H9 (cell line): ENCODE results near the gene C3orf49. TPM values are rescaled to one million over a fixed set of nuclear protein-coding genes. Genes with fewer than 3 reads are reported as not detected.

Experiments
- DNase-seq: peaks from one replicate; pipeline ENCODE4 v3.0.0-alpha.2; 2017
- H2AFZ ChIP-seq: one replicate; pipeline ENCODE4 v1.6.1; 2013; ENCODE audit warnings: mild to moderate bottlenecking, low read length, control low read depth, moderate library complexity
- H2AK5ac ChIP-seq: 2 replicates; pipeline ENCODE4 v1.6.1; 2013; ENCODE audit warnings: low read length, control low read depth, mixed read lengths; ENCODE audit not compliant: insufficient read length
- H2BK120ac ChIP-seq: one replicate; pipeline ENCODE4 v1.6.1; 2013; ENCODE audit warnings: low read depth, mild to moderate bottlenecking, low read length, control low read depth, inconsistent platforms; ENCODE audit not compliant: poor library complexity, severe bottlenecking
- H2BK12ac ChIP-seq: 2 replicates; pipeline ENCODE4 v1.6.1; 2013; ENCODE audit warnings: low read length, control low read depth, mixed read lengths, low read depth; ENCODE audit not compliant: insufficient read length
- H2BK15ac ChIP-seq: 2 replicates; pipeline ENCODE4 v1.6.1; 2013; ENCODE audit warnings: low read depth, low read length, control low read depth
- H2BK20ac ChIP-seq: one replicate; pipeline ENCODE4 v1.6.1; 2013; ENCODE audit warnings: low read depth, mild to moderate bottlenecking, low read length, control low read depth, inconsistent platforms; ENCODE audit not compliant: poor library complexity, severe bottlenecking
- H2BK5ac ChIP-seq: 2 replicates; pipeline ENCODE4 v1.6.1; 2013; ENCODE audit warnings: low read length, control low read depth, mixed read lengths; ENCODE audit not compliant: insufficient read length
- H3K14ac ChIP-seq: 2 replicates; pipeline ENCODE4 v1.6.1; 2013; ENCODE audit warnings: low read length, control low read depth; ENCODE audit not compliant: insufficient read depth
- H3K18ac ChIP-seq: 2 replicates; pipeline ENCODE4 v1.6.1; 2013; ENCODE audit warnings: low read depth, mild to moderate bottlenecking, mixed read lengths, low read length, control low read depth; ENCODE audit not compliant: insufficient read length
- H3K23ac ChIP-seq: 2 replicates; pipeline ENCODE4 v1.6.1; 2013; ENCODE audit warnings: low read length, control low read depth, mixed read lengths, low read depth; ENCODE audit not compliant: insufficient read length
- H3K23me2 ChIP-seq: 2 replicates; pipeline ENCODE4 v1.6.1; 2013; ENCODE audit warnings: low read depth, mild to moderate bottlenecking, mixed read lengths, low read length, control low read depth; ENCODE audit not compliant: insufficient read length, poor library complexity, severe bottlenecking
- H3K27ac ChIP-seq: 2 replicates; pipeline ENCODE4 v1.5.1; 2013; ENCODE audit warnings: low read length, control low read depth, mixed read lengths, low read depth; ENCODE audit not compliant: insufficient read length
- H3K27me3 ChIP-seq: 2 replicates; pipeline ENCODE4 v1.6.1; 2013; ENCODE audit warnings: low read length, control low read depth, inconsistent platforms; ENCODE audit not compliant: insufficient read depth
- H3K4ac ChIP-seq: 2 replicates; pipeline ENCODE4 v1.6.1; 2013; ENCODE audit warnings: low read depth, mild to moderate bottlenecking, control low read depth, inconsistent platforms, low read length, moderate library complexity
- H3K4me1 ChIP-seq: 2 replicates; pipeline ENCODE4 v1.6.1; 2013; ENCODE audit warnings: low read length, control low read depth, inconsistent platforms; ENCODE audit not compliant: insufficient read depth
- H3K4me2 ChIP-seq: 2 replicates; pipeline ENCODE4 v1.6.1; 2013; ENCODE audit warnings: low read length, control low read depth, mixed read lengths; ENCODE audit not compliant: insufficient read length, insufficient read depth
- H3K56ac ChIP-seq: 2 replicates; pipeline ENCODE4 v1.6.1; 2013; ENCODE audit warnings: low read depth, mild to moderate bottlenecking, mixed read lengths, low read length, control low read depth; ENCODE audit not compliant: insufficient read length
- H3K79me1 ChIP-seq: 2 replicates; pipeline ENCODE4 v1.6.1; 2013; ENCODE audit warnings: low read depth, mild to moderate bottlenecking, moderate library complexity, low read length, control low read depth, inconsistent platforms; ENCODE audit not compliant: insufficient read depth, poor library complexity, severe bottlenecking
- H3K79me2 ChIP-seq: 2 replicates; pipeline ENCODE4 v1.6.1; 2013; ENCODE audit warnings: low read length, control low read depth, inconsistent platforms; ENCODE audit not compliant: insufficient read depth
- H3K9ac ChIP-seq: 2 replicates; pipeline ENCODE4 v1.6.1; 2013; ENCODE audit warnings: low read length, control low read depth, mixed read lengths; ENCODE audit not compliant: insufficient read length; ENCODE audit errors: extremely low read depth
- H3K9me3 ChIP-seq: one replicate; pipeline ENCODE4 v1.6.1; 2013; ENCODE audit warnings: low read depth, low read length, inconsistent platforms; ENCODE audit not compliant: control insufficient read depth
- H3T11ph ChIP-seq: one replicate; pipeline ENCODE4 v1.6.1; 2013; ENCODE audit warnings: mild to moderate bottlenecking, low read length, control low read depth, inconsistent platforms
- H4K20me1 ChIP-seq: one replicate; pipeline ENCODE4 v1.6.1; 2013; ENCODE audit not compliant: control insufficient read depth, insufficient read length, insufficient read depth
- H4K5ac ChIP-seq: 2 replicates; pipeline ENCODE4 v1.6.1; 2013; ENCODE audit warnings: low read depth, mild to moderate bottlenecking, mixed read lengths, low read length, control low read depth; ENCODE audit not compliant: insufficient read length
- H4K8ac ChIP-seq: replicated peaks from 2 replicates; pipeline ENCODE4 v1.6.1; 2013; ENCODE audit warnings: low read length, control low read depth, mixed read lengths, low read depth; ENCODE audit not compliant: insufficient read length
- H4K91ac ChIP-seq: 2 replicates; pipeline ENCODE4 v1.6.1; 2013; ENCODE audit warnings: low read depth, mild to moderate bottlenecking, moderate library complexity, mixed read lengths, low read length, control low read depth; ENCODE audit not compliant: insufficient read length
- H3K27ac Mint-ChIP-seq, 3 experiments: 2 replicates in 2 of 3; 3 replicates in 1 of 3; pipeline ENCODE4 v1.8.0; 2020 to 2021; ENCODE audit warnings: mixed read lengths in 3 of 3, mild to moderate bottlenecking in 1 of 3, moderate library complexity in 1 of 3
- H3K27me3 Mint-ChIP-seq: 2 replicates; pipeline ENCODE4 v1.8.0; 2021; ENCODE audit warnings: low read depth, mild to moderate bottlenecking, moderate library complexity, mixed read lengths
- H3K36me3 Mint-ChIP-seq, 3 experiments: 2 replicates in 2 of 3; 3 replicates in 1 of 3; pipeline ENCODE4 v1.8.0; 2020 to 2021; ENCODE audit warnings: low read depth in 3 of 3, mixed read lengths in 3 of 3; ENCODE audit not compliant: insufficient read depth in 1 of 3
- H3K4me1 Mint-ChIP-seq, 2 experiments: 2 replicates each; pipeline ENCODE4 v1.8.0; 2020; ENCODE audit warnings: mixed read lengths in 2 of 2
- H3K4me3 Mint-ChIP-seq, 2 experiments: 2 replicates in 1 of 2; 3 replicates in 1 of 2; pipeline ENCODE4 v1.8.0; 2020 to 2021; ENCODE audit warnings: mild to moderate bottlenecking in 2 of 2, mixed read lengths in 2 of 2, moderate library complexity in 1 of 2
- H3K9me3 Mint-ChIP-seq, 2 experiments: 2 replicates in 1 of 2; 3 replicates in 1 of 2; pipeline ENCODE4 v1.8.0; 2020; ENCODE audit warnings: mild to moderate bottlenecking in 2 of 2, mixed read lengths in 2 of 2, moderate library complexity in 1 of 2
- CTCF ChIP-seq: fragments of 200-600 bp; sonication (generic); conservative IDR thresholded peaks from 3 replicates; pipeline ENCODE4 v1.8.0; 2021; ENCODE audit warnings: antibody characterized with exemption, mild to moderate bottlenecking
- WGBS: extraction: QIAGEN DNeasy Blood & Tissue Kit; methylation state at CpG from one replicate; pipeline ENCODE4 v1.1.7; 2013; ENCODE audit warnings: missing lambda C conversion rate, low lambda C conversion rate, mixed read lengths; ENCODE audit not compliant: insufficient read length; ENCODE audit errors: extremely low coverage; 5-methylcytosine and 5-hydroxymethylcytosine counted together
- total RNA-seq: library from RNA; stranded (reverse); gene quantifications from 2 replicates; pipeline ENCODE4 v1.2.1, GENCODE V29; 2021

Gene C3orf49
- total RNA-seq, 1 experiment from 2014 or later, result not detected

GRCh38 chr3:63803911-63804310, 15.2 kb upstream of the C3orf49 start:
- no CpG with 5 or more reads among the region's 5 CpGs for WGBS
- H3K4me3 Mint-ChIP-seq, result no peak overlapping the region
- H3K4me1 ChIP-seq, result no peaks in the 10 kb centered on the region

More at GRCh38 chr3:63803911-63804310, 15.2 kb upstream of the C3orf49 start:
- no peaks in the 10 kb centered on the region for H3K79me2 ChIP-seq
- Mint-ChIP-seq H3K27me3 (peaks cover 28% of the 10 kb centered on the region), H3K9me3 (peaks cover 0 to 5% of the 10 kb centered on the region in 2 experiments; a peak in 1 of 5 replicates), H3K36me3 (0 out of 7 replicates have a peak, but pooled peaks cover 0 to 5% (median 0%) of the 10 kb centered on the region in 3 experiments), H3K4me1 (no peaks in the 10 kb centered on the region), H3K27ac (no peak overlapping the region)
- H4K5ac ChIP-seq, result no peak overlapping the region
- no peaks in the 10 kb centered on the region for H4K20me1 ChIP-seq
- no peaks in the 10 kb centered on the region for H3K23me2 ChIP-seq
- no peak for DNase-seq
- H3K23ac ChIP-seq, result no peak overlapping the region
- no peak overlapping the region for H3K18ac ChIP-seq
- H2BK120ac ChIP-seq, result no peak overlapping the region
- no peak overlapping the region for H3K56ac ChIP-seq
- no peak overlapping the region for H2BK5ac ChIP-seq
- no peak overlapping the region for H3K4me2 ChIP-seq
- TF ChIP-seq CTCF, result no peak
- no peak overlapping the region for H2BK15ac ChIP-seq
- no peaks in the 10 kb centered on the region for H3K27me3 ChIP-seq
- no peak overlapping the region for H3K14ac ChIP-seq
- no peak overlapping the region for H2AK5ac ChIP-seq
- H4K8ac ChIP-seq, result no peak overlapping the region
- H3K4ac ChIP-seq, result no peak overlapping the region
- H3K9ac ChIP-seq, result no peak overlapping the region
- no peaks in the 10 kb centered on the region for H3K9me3 ChIP-seq
- no peak overlapping the region for H3K27ac ChIP-seq
- H2BK12ac ChIP-seq, result no peak overlapping the region
- no peak overlapping the region for H3T11ph ChIP-seq
- H3K79me1 ChIP-seq, result no peaks in the 10 kb centered on the region
- H2BK20ac ChIP-seq, result no peak overlapping the region
- no peak overlapping the region for H2AFZ ChIP-seq
- no peak overlapping the region for H4K91ac ChIP-seq
